WTC11 (cell line): ENCODE measurements around the gene ZMPSTE24. TPM values are rescaled to one million over a fixed set of nuclear protein-coding genes. Genes with fewer than 3 reads are reported as not detected.

Source experiments
- ATAC-seq: fragments of 200-7000 bp; cut with Tn5 transposase; 2 replicates; pipeline ENCODE4 v1.10.0; 2021; ENCODE audit warnings: mild to moderate bottlenecking, moderate library complexity
- CTCF ChIA-PET: fragments of 300-600 bp; sonication (Branson Sonifier 250); formaldehyde crosslinking; loops from one replicate; lab custom pipeline; 2021; ENCODE audit warnings: antibody characterized with exemption; lab: Charles Lee
- POLR2A ChIA-PET: fragments of 350-600 bp; sonication (Branson Sonifier 250); formaldehyde crosslinking; loops from one replicate; lab custom pipeline; 2021; ENCODE audit warnings: antibody characterized with exemption; lab: Charles Lee
- DNase-seq: peaks from one replicate; pipeline ENCODE4 v3.0.0; 2021; ENCODE audit warnings: low spot score
- H3K27ac Mint-ChIP-seq: 2 replicates; pipeline ENCODE4 v1.8.0; 2021; ENCODE audit warnings: mixed read lengths
- H3K27me3 Mint-ChIP-seq: 2 replicates; pipeline ENCODE4 v1.8.0; 2021; ENCODE audit warnings: low read depth, mild to moderate bottlenecking, moderate library complexity, mixed read lengths
- H3K36me3 Mint-ChIP-seq: 2 replicates; pipeline ENCODE4 v1.8.0; 2021; ENCODE audit warnings: mixed read lengths
- H3K4me1 Mint-ChIP-seq: 2 replicates; pipeline ENCODE4 v1.8.0; 2022; ENCODE audit warnings: mixed read lengths
- H3K4me3 Mint-ChIP-seq: 2 replicates; pipeline ENCODE4 v1.8.0; 2021; ENCODE audit warnings: mild to moderate bottlenecking, moderate library complexity, mixed read lengths
- H3K9me3 Mint-ChIP-seq: 2 replicates; pipeline ENCODE4 v1.8.0; 2021; ENCODE audit warnings: mixed read lengths
- ARID4B ChIP-seq: sonication (generic); formaldehyde crosslinking; IDR thresholded peaks from 2 replicates; pipeline ENCODE4 v1.8.0; 2023; ENCODE audit warnings: missing genetic modification reagents, mild to moderate bottlenecking, borderline replicate concordance
- CREB1 ChIP-seq: sonication (generic); formaldehyde crosslinking; IDR thresholded peaks from 2 replicates; pipeline ENCODE4 v1.8.0; 2023; ENCODE audit warnings: mild to moderate bottlenecking, missing genetic modification reagents
- E2F5 ChIP-seq: sonication (generic); formaldehyde crosslinking; IDR thresholded peaks from 2 replicates; pipeline ENCODE4 v1.8.1; 2022; ENCODE audit warnings: mild to moderate bottlenecking, moderate library complexity, missing genetic modification reagents
- GABPB1 ChIP-seq: sonication (generic); formaldehyde crosslinking; IDR thresholded peaks from 2 replicates; pipeline ENCODE4 v1.8.1; 2023; ENCODE audit warnings: mild to moderate bottlenecking, missing genetic modification reagents
- IRF2 ChIP-seq: sonication (generic); formaldehyde crosslinking; IDR thresholded peaks from 2 replicates; pipeline ENCODE4 v1.8.0; 2022; ENCODE audit warnings: low read depth, missing genetic modification reagents, borderline replicate concordance
- JUN ChIP-seq: sonication (generic); formaldehyde crosslinking; IDR thresholded peaks from 2 replicates; pipeline ENCODE4 v1.8.0; 2023; ENCODE audit warnings: mild to moderate bottlenecking, missing genetic modification reagents
- MXD4 ChIP-seq: fragments of 250-450 bp; sonication (Bioruptor Pico); IDR thresholded peaks from 2 replicates; pipeline ENCODE4 v1.8.0; 2021; ENCODE audit warnings: mild to moderate bottlenecking, moderate library complexity, borderline replicate concordance
- NFYB ChIP-seq: sonication (generic); formaldehyde crosslinking; conservative IDR thresholded peaks from 2 replicates; pipeline ENCODE4 v1.8.0; 2022; ENCODE audit warnings: low read depth, missing genetic modification reagents
- NR1H2 ChIP-seq: sonication (generic); formaldehyde crosslinking; IDR thresholded peaks from 2 replicates; pipeline ENCODE4 v1.9.0; 2021; ENCODE audit warnings: mild to moderate bottlenecking, moderate library complexity, missing genetic modification reagents
- NR2C2 ChIP-seq: sonication (generic); formaldehyde crosslinking; IDR thresholded peaks from 2 replicates; pipeline ENCODE4 v1.8.0; 2022; ENCODE audit warnings: mild to moderate bottlenecking, missing genetic modification reagents
- NR3C1 ChIP-seq: sonication (generic); formaldehyde crosslinking; conservative IDR thresholded peaks from 2 replicates; pipeline ENCODE4 v1.8.1; 2023; ENCODE audit warnings: low read depth, mild to moderate bottlenecking, missing genetic modification reagents
- OVOL2 ChIP-seq: fragments of 250-450 bp; sonication (Bioruptor Pico); IDR thresholded peaks from 2 replicates; pipeline ENCODE4 v1.9.0; 2021; ENCODE audit warnings: mild to moderate bottlenecking, borderline replicate concordance
- SMAD4 ChIP-seq: sonication (generic); formaldehyde crosslinking; IDR thresholded peaks from 2 replicates; pipeline ENCODE4 v1.8.0; 2022; ENCODE audit warnings: mild to moderate bottlenecking, missing genetic modification reagents
- STAT6 ChIP-seq: sonication (generic); formaldehyde crosslinking; conservative IDR thresholded peaks from 2 replicates; pipeline ENCODE4 v1.8.1; 2023; ENCODE audit warnings: mild to moderate bottlenecking, low read depth, missing genetic modification reagents, moderate library complexity
- total RNA-seq: library from RNA; stranded (reverse); gene quantifications from 3 replicates; pipeline ENCODE4 v1.2.3, GENCODE V29; 2021
- TF ChIP-seq, protein P1 (sequence below): fragments of 250-450 bp; sonication (Bioruptor Pico); IDR thresholded peaks from 2 replicates; pipeline ENCODE4 v2.1.2; 2022; ENCODE audit warnings: mild to moderate bottlenecking, moderate library complexity
- TF ChIP-seq, protein P2 (sequence below): fragments of 200-600 bp; IDR thresholded peaks from 2 replicates; pipeline ENCODE4 v1.8.0; 2022; ENCODE audit warnings: antibody characterized with exemption
- TF ChIP-seq, protein P3 (sequence below): sonication (generic); formaldehyde crosslinking; IDR thresholded peaks from 2 replicates; pipeline ENCODE4 v1.8.0; 2022; ENCODE audit warnings: mild to moderate bottlenecking, missing genetic modification reagents
- TF ChIP-seq, protein P4 (sequence below): sonication (generic); formaldehyde crosslinking; IDR thresholded peaks from 2 replicates; pipeline ENCODE4 v1.8.1; 2023; ENCODE audit warnings: mild to moderate bottlenecking, missing genetic modification reagents

ZMPSTE24 gene
- total RNA-seq, 1 experiment from 2014 or later: 31.7 TPM

- no peaks in the 10 kb centered on the region for H3K9me3 Mint-ChIP-seq
- no peak for DNase-seq
- ChIA-PET CTCF (interaction anchor here (1.0 to 1.6 kb wide), 2 partner anchors 78 to 93 kb away, joined by 4 read pairs; no protein-coding TSS in a partner anchor), POLR2A (interaction anchor here (0.7 kb wide), 1 partner anchor 497 kb away, joined by 3 read pairs; no protein-coding TSS in a partner anchor)
- H3K27ac Mint-ChIP-seq: no peak overlapping the region
- no peak for ATAC-seq
- TF ChIP-seq CREB1 (CRISPR knock-in tag) (no peak), OVOL2 (CRISPR knock-in tag) (no peak), NFYB (CRISPR knock-in tag) (no peak)
- TF ChIP-seq, protein P1, sequence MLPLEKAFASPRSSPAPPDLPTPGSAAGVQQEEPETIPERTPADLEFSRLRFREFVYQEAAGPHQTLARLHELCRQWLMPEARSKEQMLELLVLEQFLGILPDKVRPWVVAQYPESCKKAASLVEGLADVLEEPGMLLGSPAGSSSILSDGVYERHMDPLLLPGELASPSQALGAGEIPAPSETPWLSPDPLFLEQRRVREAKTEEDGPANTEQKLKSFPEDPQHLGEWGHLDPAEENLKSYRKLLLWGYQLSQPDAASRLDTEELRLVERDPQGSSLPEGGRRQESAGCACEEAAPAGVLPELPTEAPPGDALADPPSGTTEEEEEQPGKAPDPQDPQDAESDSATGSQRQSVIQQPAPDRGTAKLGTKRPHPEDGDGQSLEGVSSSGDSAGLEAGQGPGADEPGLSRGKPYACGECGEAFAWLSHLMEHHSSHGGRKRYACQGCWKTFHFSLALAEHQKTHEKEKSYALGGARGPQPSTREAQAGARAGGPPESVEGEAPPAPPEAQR (CRISPR knock-in tag): no peak
- no peaks in the 10 kb centered on the region for H3K4me1 Mint-ChIP-seq
- H3K27me3 Mint-ChIP-seq: no peaks in the 10 kb centered on the region
- H3K4me3 Mint-ChIP-seq: no peak overlapping the region
- H3K36me3 Mint-ChIP-seq: peaks cover 5% of the 10 kb centered on the region
These were observed 35.9 kb upstream of the ZMPSTE24 start for GRCh38 chr1:40221977-40222772.

DNA sequence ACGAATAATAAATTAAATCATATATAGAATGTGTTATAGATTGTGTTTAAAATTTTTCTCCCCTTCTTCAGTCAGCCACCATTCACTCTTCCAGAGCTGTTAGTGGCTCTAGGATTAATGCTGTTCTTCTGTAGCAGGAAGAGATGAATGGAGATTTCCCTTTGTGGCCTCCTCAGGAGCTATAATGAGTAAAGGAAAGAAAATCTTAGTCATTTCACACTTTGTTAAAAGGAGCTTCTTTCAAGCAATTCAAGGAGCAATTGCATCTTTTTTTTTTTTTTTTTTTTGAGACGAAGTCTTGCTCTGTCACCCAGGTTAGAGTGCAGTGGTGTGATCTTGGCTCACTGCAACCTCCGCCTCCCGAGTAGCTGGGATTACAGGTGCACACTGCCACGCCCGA, 34.0 kb upstream of the ZMPSTE24 start:
- H3K4me1 Mint-ChIP-seq: no peaks in the 10 kb centered on the region
- H3K9me3 Mint-ChIP-seq: no peaks in the 10 kb centered on the region
- no peaks in the 10 kb centered on the region for H3K27me3 Mint-ChIP-seq
- H3K36me3 Mint-ChIP-seq: peaks cover 10% of the 10 kb centered on the region
- ChIA-PET POLR2A (interaction anchor here (0.7 kb wide), 1 partner anchor 26 kb away, joined by 3 read pairs; no protein-coding TSS in a partner anchor), CTCF (interaction anchor here (0.8 to 1.1 kb wide), 2 partner anchors 80 to 91 kb away, joined by 3 to 4 read pairs; no protein-coding TSS in a partner anchor)
- ATAC-seq: no peak
- no peak for DNase-seq
- no peak overlapping the region for H3K27ac Mint-ChIP-seq
- no peak overlapping the region for H3K4me3 Mint-ChIP-seq
- TF ChIP-seq NR2C2: no peak
- TF ChIP-seq IRF2 (CRISPR knock-in tag): no peak
- TF ChIP-seq NR3C1 (CRISPR knock-in tag): no peak
- TF ChIP-seq, protein P2, sequence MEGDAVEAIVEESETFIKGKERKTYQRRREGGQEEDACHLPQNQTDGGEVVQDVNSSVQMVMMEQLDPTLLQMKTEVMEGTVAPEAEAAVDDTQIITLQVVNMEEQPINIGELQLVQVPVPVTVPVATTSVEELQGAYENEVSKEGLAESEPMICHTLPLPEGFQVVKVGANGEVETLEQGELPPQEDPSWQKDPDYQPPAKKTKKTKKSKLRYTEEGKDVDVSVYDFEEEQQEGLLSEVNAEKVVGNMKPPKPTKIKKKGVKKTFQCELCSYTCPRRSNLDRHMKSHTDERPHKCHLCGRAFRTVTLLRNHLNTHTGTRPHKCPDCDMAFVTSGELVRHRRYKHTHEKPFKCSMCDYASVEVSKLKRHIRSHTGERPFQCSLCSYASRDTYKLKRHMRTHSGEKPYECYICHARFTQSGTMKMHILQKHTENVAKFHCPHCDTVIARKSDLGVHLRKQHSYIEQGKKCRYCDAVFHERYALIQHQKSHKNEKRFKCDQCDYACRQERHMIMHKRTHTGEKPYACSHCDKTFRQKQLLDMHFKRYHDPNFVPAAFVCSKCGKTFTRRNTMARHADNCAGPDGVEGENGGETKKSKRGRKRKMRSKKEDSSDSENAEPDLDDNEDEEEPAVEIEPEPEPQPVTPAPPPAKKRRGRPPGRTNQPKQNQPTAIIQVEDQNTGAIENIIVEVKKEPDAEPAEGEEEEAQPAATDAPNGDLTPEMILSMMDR: no peak
- TF ChIP-seq, protein P3, sequence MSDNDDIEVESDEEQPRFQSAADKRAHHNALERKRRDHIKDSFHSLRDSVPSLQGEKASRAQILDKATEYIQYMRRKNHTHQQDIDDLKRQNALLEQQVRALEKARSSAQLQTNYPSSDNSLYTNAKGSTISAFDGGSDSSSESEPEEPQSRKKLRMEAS: no peak
- TF ChIP-seq SMAD4 (CRISPR knock-in tag): no peak
- no peak for TF ChIP-seq ARID4B (CRISPR knock-in tag)
- TF ChIP-seq NR1H2 (CRISPR knock-in tag): no peak
- no peak for TF ChIP-seq E2F5 (CRISPR knock-in tag)
- TF ChIP-seq GABPB1: no peak
- TF ChIP-seq, protein P4, sequence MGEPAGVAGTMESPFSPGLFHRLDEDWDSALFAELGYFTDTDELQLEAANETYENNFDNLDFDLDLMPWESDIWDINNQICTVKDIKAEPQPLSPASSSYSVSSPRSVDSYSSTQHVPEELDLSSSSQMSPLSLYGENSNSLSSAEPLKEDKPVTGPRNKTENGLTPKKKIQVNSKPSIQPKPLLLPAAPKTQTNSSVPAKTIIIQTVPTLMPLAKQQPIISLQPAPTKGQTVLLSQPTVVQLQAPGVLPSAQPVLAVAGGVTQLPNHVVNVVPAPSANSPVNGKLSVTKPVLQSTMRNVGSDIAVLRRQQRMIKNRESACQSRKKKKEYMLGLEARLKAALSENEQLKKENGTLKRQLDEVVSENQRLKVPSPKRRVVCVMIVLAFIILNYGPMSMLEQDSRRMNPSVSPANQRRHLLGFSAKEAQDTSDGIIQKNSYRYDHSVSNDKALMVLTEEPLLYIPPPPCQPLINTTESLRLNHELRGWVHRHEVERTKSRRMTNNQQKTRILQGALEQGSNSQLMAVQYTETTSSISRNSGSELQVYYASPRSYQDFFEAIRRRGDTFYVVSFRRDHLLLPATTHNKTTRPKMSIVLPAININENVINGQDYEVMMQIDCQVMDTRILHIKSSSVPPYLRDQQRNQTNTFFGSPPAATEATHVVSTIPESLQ (CRISPR knock-in tag): no peak
- TF ChIP-seq JUN (CRISPR knock-in tag): no peak
- TF ChIP-seq MXD4: no peak
- no peak for TF ChIP-seq STAT6 (CRISPR knock-in tag)
